Measurements from ENCODE around the gene ENOX1. TPM values are rescaled to one million over a fixed set of nuclear protein-coding genes. Genes with fewer than 3 reads are reported as not detected.

Gene ENOX1
- total and polyA plus RNA-seq, 2 donors (not counting 3 experiments of a cell fraction or from before 2014, with no cell fraction given), result 0.17 to 0.97 TPM

- intact Hi-C loops (cut with micrococcal nuclease), result no loop called here
- Histone ChIP-seq H2AFZ (ENCODE audit: low read depth, low read length) (no peak overlapping the region), H3K27ac (ENCODE audit: insufficient read depth, low read depth, low read length) (no peak overlapping the region), H3K4me3 (replicated peaks in 1 of 3; ENCODE audit: insufficient read depth in 1 of 3, low read depth in 1 of 3, low read length in 3 of 3) (no peak overlapping the region), H3K36me3 (ENCODE audit: control insufficient read depth in 2 of 2, extremely low read depth in 1 of 2, insufficient read depth in 2 of 2, low read length in 2 of 2) (no peaks in the 10 kb centered on the region), H3K9me1 (replicated peaks; ENCODE audit: control insufficient read depth, extremely low read depth, insufficient read depth, low read length) (no peaks in the 10 kb centered on the region), H3K27me3 (ENCODE audit: control insufficient read depth in 2 of 2, insufficient read depth in 2 of 2, low read length in 2 of 2) (peaks cover 0 to 3% of the 10 kb centered on the region in 2 experiments), H3K79me2 (ENCODE audit: control insufficient read depth, insufficient read depth, low read length) (no peaks in the 10 kb centered on the region), H4K20me1 (replicated peaks; ENCODE audit: control insufficient read depth, extremely low read depth, insufficient read depth, low read length) (no peaks in the 10 kb centered on the region), H3K9ac (replicated peaks; ENCODE audit: extremely low read depth, insufficient read depth, low read length) (no peak overlapping the region), H3K4me1 (ENCODE audit: control insufficient read depth, extremely low read depth, insufficient read depth, low read length) (no peaks in the 10 kb centered on the region), H3K4me2 (ENCODE audit: insufficient read depth, low read length) (no peak overlapping the region), H3K9me3 (replicated peaks; ENCODE audit: control insufficient read depth, insufficient read depth, low read length) (no peaks in the 10 kb centered on the region)
- ChIA-PET CTCF (no interaction called here), POLR2A (no interaction called here)
- no peak for FAIRE-seq
- dilution Hi-C loops (cut with MboI; ENCODE audit: extremely low pct_ligation_motif_present, low sequenced_read_pairs), result no loop called here
- BruUV-seq (replicated peaks), result no TSS peak
- no peak for DNase-seq (ENCODE audit: low read depth, low spot score)
- TF ChIP-seq JUN (IDR thresholded peaks at IDR 0.05; ENCODE audit: borderline replicate concordance, insufficient read depth, insufficient read length, low read depth) (no peak), MAX (IDR thresholded peaks at IDR 0.05; ENCODE audit: insufficient read depth, insufficient read length) (no peak), MYC (IDR thresholded peaks at IDR 0.05; ENCODE audit: low read depth, low read length) (no peak), CTCF (IDR thresholded peaks at IDR 0.05; ENCODE audit: extremely low read depth in 1 of 2, insufficient read depth in 1 of 2, low read depth in 1 of 2, low read length in 2 of 2) (no peak), FOS (IDR thresholded peaks at IDR 0.05; ENCODE audit: borderline replicate concordance, insufficient read depth, low read length) (no peak), POLR2A (IDR thresholded peaks at IDR 0.05; ENCODE audit: low read depth, low read length) (no peak), GATA2 (IDR thresholded peaks at IDR 0.05; ENCODE audit: insufficient read depth, insufficient read length, low read depth, low read length) (no peak), EZH2 (IDR thresholded peaks at IDR 0.05; ENCODE audit: borderline replicate concordance, low read depth, low read length, severe bottlenecking) (no peak), POLR2AphosphoS5 (IDR thresholded peaks at IDR 0.05; ENCODE audit: insufficient read depth, low read depth, low read length) (no peak)
Observed at GRCh38 chr13:43569658-43570057, 217.1 kb downstream of the ENOX1 start.
